Left ventricle myocardium inferior (tissue), 1 donor: Measurements from ENCODE around the gene MLH1. TPM values are rescaled to one million over a fixed set of nuclear protein-coding genes. Genes with fewer than 3 reads are reported as not detected.
A peak's percentile ranks its signal among the peaks of the same experiment; 100 is the strongest.

Experiments
- DNase-seq: peaks from one replicate; pipeline ENCODE4 v3.0.0-alpha.2; 2020
- H3K27ac ChIP-seq: fragments of 200-600 bp; replicated peaks from 2 replicates; pipeline ENCODE4 v1.8.0; 2021
- H3K27me3 ChIP-seq: fragments of 200-600 bp; 2 replicates; pipeline ENCODE4 v1.8.0; 2021; ENCODE audit warnings: low read depth
- H3K36me3 ChIP-seq: fragments of 200-600 bp; 2 replicates; pipeline ENCODE4 v1.8.0; 2021
- H3K4me1 ChIP-seq: fragments of 200-600 bp; 2 replicates; pipeline ENCODE4 v1.8.0; 2021
- H3K4me3 ChIP-seq: fragments of 200-600 bp; 2 replicates; pipeline ENCODE4 v1.8.0; 2021; ENCODE audit warnings: mild to moderate bottlenecking, moderate library complexity
- H3K9me3 ChIP-seq: fragments of 200-600 bp; replicated peaks from 2 replicates; pipeline ENCODE4 v1.8.0; 2021
- CTCF ChIP-seq: fragments of 200-600 bp; IDR thresholded peaks from 2 replicates; pipeline ENCODE4 v1.8.0; 2021; ENCODE audit warnings: antibody characterized with exemption, mild to moderate bottlenecking, borderline replicate concordance
- intact Hi-C: fragments of 100-400 bp; cut with micrococcal nuclease; formaldehyde crosslinking; loops from one replicate; pipeline ENCODE4 v1.11.0; 2022
- total RNA-seq: library from RNA; stranded (reverse); fragmentation: NEBNext Ultra II Directional; extraction: Animal tissue kit (Norgen Biotek cat#: 25700); gene quantifications from one replicate; pipeline ENCODE4 v1.2.1, GENCODE V29; 2021
- donor health status: DM: no; HTN: yes; CAD: no; lungs with severe emphysema.

The MLH1 gene
- total RNA-seq, 1 donor from 2014 or later: 55.6 TPM

- H3K27me3 ChIP-seq: no peaks in the 10 kb centered on the region
- no peak for TF ChIP-seq CTCF
- no peaks in the 10 kb centered on the region for H3K9me3 ChIP-seq
- no peak overlapping the region for H3K4me3 ChIP-seq
- H3K4me1 ChIP-seq: peaks cover 91% of the 10 kb centered on the region
- H3K36me3 ChIP-seq: peaks cover 40% of the 10 kb centered on the region
- DNase-seq: peak; percentile 70
- intact Hi-C loops: no loop called here
- peak overlapping the region; percentile 85 for H3K27ac ChIP-seq
Observed at GRCh38 chr3:37028329-37028728, 35.0 kb downstream of the MLH1 start.

DNA sequence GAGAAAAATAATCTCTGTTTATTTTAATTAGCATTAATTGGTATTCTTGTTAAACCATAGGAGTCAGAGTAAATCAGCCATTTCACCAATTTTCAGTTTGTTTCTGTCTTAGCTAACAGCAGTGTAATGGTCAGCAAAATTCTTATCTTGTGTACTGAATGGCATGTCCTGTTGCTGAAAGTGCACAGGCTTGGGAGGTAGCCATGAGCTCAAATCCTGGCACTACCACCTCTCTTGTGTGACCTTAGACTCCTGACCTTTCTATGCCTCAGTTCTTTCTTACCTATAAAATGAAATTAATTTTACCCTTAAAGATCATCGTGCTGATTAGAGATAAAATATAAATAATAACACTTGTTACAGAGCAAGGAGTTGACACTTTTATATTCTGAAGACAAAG is 35.8 kb downstream of the MLH1 start:
- Histone ChIP-seq H3K4me3 (no peak overlapping the region), H3K36me3 (peaks cover 40% of the 10 kb centered on the region), H3K9me3 (no peaks in the 10 kb centered on the region), H3K4me1 (peaks cover 87% of the 10 kb centered on the region), H3K27me3 (no peaks in the 10 kb centered on the region), H3K27ac (peak overlapping the region; percentile 85)
- TF ChIP-seq CTCF: no peak
- peak; percentile 42 for DNase-seq
- intact Hi-C loops: no loop called here

DNA sequence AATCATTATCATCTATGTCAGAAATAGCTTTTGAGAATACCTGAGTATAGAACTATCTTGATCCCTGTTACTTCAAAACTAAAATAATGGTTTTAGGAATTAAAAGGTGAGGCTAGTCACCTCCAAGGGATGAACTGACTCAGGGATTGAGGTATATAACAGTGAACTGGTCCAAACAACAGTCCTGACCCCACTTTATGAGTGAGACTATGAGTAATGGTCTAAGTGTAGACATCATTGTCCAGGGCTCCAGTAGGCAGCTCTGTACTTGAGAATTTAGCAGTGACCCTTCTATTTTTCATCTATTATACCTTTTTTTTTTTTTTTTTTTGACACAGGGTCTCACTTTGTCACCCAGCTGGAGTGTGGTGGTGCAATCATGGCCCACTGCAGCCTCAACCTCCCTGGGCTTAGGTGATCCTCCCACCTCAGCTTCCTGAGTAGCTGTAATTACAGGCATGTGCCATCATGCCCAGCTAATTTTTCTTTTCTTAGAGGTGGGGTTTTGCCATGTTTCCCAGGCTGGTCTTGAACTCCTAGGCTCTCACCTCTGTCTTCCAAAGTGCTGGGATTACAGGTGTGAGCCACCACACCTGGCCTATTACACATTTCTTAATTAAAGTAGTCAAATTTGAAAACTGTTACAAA is 36.3 kb downstream of the MLH1 start:
- no peak for DNase-seq
- Histone ChIP-seq H3K9me3 (no peaks in the 10 kb centered on the region), H3K4me1 (peaks cover 81% of the 10 kb centered on the region), H3K36me3 (peaks cover 42% of the 10 kb centered on the region), H3K27me3 (no peaks in the 10 kb centered on the region), H3K4me3 (no peak overlapping the region), H3K27ac (peak overlapping the region; percentile 85)
- intact Hi-C loops: no loop called here
- TF ChIP-seq CTCF: no peak

- no peak for TF ChIP-seq CTCF
- Histone ChIP-seq H3K27me3 (no peaks in the 10 kb centered on the region), H3K27ac (peak overlapping the region; percentile 85), H3K4me1 (peaks cover 73% of the 10 kb centered on the region), H3K4me3 (no peak overlapping the region), H3K36me3 (peaks cover 47% of the 10 kb centered on the region), H3K9me3 (no peaks in the 10 kb centered on the region)
- no peak for DNase-seq
- intact Hi-C loops: no loop called here
Observed at GRCh38 chr3:37030588-37030987, 37.3 kb downstream of the MLH1 start.

DNA sequence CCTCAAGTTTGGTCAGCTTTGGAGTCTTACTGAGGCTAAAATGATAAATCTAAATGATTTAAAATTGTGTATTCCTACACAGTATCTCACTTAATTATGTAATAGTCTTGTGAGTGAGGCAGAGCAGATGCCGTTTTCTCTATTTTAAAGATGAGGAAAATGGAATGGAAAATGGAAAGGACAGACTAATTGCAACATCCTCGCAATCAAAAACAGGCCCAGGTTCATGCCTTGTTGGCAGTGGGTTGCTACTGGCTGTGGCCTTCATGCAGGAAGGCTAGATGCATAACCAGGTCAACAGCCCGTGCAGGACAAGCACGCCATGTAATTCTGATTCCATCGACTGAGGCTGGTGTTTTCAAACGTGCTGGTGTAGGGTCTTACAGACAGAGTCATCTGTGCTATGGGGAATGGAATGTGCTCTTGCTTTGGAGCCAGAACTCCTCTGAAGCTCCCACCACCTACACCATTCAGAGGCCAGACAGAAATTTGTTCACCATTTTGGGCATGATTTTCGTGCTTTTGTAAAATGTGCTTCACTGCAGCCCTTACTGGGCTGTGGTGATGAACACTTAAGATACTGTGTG is 37.9 kb downstream of the MLH1 start:
- H3K36me3 ChIP-seq: peaks cover 47% of the 10 kb centered on the region

More for the DNA sequence above, 37.9 kb downstream of the MLH1 start:
- peak overlapping the region; percentile 85 for H3K27ac ChIP-seq
- no peaks in the 10 kb centered on the region for H3K27me3 ChIP-seq
- H3K4me3 ChIP-seq: no peak overlapping the region
- intact Hi-C loops: no loop called here
- peaks cover 5% of the 10 kb centered on the region for H3K9me3 ChIP-seq
- no peak for DNase-seq
- TF ChIP-seq CTCF: no peak
- peaks cover 67% of the 10 kb centered on the region for H3K4me1 ChIP-seq
